NCI-H524 treated with DMSO at 0.1 percent for 48 hours (cell line): ENCODE measurements around the gene CREB3L4.
A peak's percentile ranks its signal among the peaks of the same experiment; 100 is the strongest.

Experiments used
- DNase-seq: peaks from one replicate; lab custom pipeline; 2025; lab: John Stamatoyannopoulos, UW

The CREB3L4 gene

DNA sequence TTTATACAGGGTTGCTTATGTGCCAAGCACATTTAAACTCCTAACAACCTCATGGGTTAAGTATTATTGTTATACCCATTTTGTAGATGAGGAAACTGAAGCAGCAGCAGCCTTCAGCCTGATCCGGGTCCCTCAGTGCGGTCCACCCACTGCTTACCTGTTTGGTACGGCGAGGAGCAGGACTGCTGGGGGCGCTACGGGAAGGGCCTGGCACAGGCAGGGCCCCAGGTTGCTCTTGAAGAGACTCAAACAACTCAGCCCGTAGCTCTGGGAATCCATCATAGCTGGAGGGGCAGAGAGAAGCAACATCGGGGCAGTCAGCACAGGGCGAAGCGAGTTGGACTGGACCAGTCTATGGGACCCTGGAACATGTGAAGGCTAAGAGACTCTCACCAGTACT lies 30.4 kb upstream of the CREB3L4 start:
- no peak for DNase-seq

DNA sequence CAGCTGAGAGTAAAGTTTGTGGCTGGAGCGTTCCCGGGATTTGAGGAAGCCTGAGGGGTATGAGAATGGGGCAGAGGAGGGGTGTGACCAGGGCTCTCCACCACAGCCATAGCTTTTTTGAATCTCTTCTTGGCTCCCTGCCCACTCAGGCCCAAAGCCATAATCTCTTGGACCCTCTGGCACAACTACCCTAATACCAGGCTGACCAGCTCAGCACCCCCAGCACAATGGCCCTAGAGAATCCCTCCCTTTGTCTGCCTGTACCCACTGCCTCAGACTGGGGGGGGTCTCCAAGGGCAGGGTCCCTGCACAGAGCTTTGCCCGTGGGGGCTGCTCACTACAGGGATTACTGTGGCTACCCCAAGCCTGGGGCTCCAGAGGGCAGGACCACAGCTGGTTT lies 28.7 kb upstream of the CREB3L4 start:
- DNase-seq, result no peak

DNA sequence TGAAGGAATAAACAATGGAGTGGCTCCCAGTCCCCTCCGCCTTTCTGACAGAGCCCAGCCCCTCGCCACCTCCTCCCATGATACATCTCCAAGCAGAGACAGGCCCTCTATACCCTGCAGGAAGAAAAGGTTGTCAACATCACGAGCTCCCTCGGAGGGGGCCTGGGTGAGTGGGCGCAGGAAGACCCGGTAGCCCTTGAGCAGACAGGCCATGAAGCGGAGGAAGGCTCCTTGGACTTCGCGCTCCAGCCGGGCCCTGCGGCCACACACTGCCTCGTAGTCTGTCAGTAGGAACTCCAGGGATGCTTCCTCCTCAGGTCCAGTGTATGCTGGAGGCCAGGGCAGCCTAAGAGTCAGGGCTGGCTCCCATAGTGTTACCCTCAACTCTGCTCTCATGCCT lies 28.2 kb upstream of the CREB3L4 start:
- no peak for DNase-seq

- DNase-seq, result no peak
Measured at GRCh38 chr1:153940756-153941155, 26.9 kb upstream of the CREB3L4 start.

- DNase-seq, result no peak
Measured at GRCh38 chr1:153941826-153942725, 25.6 kb upstream of the CREB3L4 start.

- DNase-seq, result no peak
Measured at GRCh38 chr1:153942766-153943549, 24.7 kb upstream of the CREB3L4 start.

GRCh38 chr1:153944005-153944826 lies 23.5 kb upstream of the CREB3L4 start:
- no peak for DNase-seq

- no peak for DNase-seq
Measured at GRCh38 chr1:153944827-153945117, 22.9 kb upstream of the CREB3L4 start.

- DNase-seq, result no peak
Measured at GRCh38 chr1:153945131-153945794, 22.4 kb upstream of the CREB3L4 start.

DNA sequence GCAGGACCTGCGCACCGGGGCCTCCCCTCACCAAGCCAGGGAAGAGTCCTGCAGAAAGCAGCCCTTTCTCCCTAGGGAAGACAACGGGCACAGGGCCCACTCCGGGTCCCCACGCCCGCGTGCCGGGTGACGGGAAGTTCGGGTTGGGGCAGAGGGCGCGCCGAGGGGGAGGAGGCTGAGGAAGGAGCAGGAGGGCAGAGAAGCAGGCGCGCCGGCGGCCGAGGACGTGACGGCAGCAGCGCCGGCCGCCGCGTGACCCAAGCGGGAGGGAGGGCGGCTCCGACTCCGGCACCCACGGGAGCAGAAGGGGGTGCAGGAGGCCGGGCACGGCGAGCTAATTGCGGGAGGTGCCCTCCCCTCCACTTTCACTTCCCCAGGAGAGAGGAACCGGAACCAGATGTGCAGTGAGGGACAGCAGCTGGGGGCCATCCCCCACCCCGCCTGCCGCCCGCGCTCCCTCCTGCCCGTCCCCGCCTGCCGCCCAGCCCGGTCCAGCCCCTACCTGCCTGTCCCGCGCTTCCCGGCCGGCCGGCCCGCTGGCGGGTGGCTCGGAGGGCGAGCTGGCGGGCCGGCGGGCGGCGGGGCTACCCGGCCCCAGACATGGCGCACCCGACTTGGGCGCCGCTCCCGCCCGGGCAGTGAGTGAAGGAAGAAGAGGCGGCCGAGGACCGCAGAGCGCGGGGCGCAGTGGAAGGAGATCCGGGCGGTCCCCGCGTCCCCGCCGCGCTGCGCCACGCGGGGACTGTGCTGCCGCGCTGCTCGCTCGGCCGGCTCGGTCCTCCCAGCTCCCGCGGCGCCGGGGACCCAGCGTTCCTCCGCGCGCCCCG lies 21.7 kb upstream of the CREB3L4 start:
- DNase-seq, result no peak

GRCh38 chr1:153946622-153947241 lies 21.0 kb upstream of the CREB3L4 start, which contains the start of gene DENND4B:
Gene DENND4B, minus strand, starts transcription at chr1:153946718. Its CDS starts 2,344 bp downstream, at chr1:153944374.
- DNase-seq, result no peak

DNA sequence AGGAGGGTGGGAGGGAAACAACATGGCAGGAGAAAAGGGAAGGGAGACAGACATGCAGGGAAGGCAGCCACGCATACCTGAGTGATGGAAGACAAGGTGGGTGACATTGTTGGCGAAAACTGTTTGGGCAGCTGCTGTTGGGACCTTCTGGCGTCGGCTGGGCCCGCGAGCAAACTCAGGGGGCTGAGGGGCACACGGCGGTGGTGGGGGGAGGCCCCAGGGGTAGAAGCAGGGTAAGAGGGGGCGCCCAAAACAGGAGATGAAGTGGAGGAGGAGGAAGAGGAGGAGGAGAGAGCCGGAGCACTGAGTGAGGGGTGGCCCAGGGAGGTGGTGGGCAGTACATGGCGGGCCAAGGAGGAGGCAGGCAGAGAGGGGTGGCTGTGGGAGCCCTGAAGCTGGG lies 16.5 kb upstream of the CREB3L4 start:
- no peak for DNase-seq

DNA sequence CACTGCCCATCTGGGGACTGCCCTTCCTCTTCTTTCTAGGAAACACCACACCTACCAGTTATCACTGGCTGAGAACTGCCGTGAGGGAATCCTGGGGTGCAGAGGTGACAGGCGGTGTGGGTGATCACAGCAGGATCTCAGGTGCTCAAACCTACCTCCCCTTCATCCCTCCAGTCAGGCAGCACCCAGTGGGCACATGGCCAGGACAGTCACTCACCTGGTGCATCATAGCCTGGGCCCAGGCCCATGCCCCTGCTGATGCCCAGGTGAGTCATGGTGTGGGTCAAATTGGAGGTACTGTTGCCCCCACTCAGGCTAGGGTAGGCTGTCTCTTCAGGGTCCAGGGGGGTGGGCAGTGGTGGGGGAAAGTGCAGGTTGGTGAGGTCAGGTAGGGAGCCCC lies 15.9 kb upstream of the CREB3L4 start:
- DNase-seq, result no peak

DNA sequence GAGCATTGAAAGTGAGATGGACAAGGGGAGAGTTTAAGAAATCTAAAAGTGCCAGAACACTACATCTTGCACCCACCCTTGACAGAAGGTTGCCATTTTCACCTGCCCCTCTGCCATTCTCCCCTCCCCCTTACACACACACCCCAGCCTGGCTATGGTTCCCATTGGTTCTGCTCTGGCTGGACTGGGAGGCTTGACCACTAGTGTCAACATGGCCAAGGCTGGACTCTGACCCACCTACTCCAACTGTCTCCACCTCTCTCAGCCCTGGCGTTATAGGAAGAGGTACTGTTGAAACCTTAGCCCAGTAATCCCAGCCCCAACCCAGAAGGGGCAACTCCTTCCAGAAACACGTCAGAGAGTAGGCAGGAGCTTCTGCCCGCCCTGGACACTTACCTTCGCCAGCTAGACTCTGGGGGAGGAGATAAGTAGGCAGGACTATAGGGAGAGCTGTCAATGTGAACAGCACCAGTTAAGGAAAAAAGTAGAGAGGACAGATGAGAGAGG lies 13.8 kb upstream of the CREB3L4 start:
- no peak for DNase-seq

DNA sequence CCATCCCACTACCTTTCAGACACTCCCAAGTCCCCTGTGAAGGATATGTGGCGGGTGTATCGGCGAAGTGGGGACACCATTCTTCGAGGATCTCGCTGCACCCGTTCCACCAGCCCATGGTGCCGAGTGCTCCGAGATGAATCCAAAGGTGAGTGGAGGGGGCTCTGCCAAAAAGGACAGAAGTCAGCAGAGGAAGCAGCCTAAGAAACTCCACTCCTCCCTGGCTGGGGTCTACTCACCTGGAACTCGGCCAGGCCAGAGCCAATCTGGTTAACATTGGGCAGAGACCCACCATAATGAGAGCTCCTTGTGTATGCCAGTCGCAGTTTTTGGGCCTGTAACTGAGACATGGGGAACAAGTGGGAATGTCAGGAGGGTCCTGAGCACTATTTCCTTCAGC lies 12.9 kb upstream of the CREB3L4 start:
- DNase-seq, result no peak

DNA sequence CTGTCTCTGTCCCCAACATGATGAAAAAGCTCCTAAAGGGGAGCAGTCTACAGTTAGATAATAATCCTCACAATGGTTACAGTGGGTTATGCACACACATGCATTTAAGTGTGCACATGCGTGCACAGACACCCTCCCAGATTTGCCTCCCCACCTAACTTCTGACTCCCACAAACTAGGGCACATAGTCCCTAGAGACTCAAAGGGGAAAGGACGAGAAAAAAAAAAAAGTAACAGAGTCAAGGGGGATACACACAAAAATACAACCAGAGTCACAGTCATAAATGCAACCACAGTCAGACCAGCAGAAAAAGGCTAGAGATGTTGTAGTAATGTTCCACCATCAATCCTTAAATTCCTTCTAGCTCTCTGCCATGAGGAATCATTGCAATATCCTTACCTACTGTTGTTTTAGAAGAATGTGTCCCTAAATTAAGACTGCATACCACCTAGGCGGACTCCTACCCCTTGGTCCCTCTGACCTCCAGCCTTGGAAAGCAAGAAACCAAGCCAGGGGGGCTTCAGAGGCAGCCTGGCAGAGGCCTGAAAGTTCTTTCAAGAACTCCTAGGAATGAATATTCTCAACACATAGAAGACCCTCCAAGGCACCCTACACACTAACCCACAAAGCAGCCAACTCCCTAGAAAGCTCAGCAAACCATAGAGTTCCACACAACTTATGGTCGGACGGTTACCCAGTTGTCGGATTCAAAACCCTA lies 10.5 kb upstream of the CREB3L4 start:
- DNase-seq, result no peak

DNA sequence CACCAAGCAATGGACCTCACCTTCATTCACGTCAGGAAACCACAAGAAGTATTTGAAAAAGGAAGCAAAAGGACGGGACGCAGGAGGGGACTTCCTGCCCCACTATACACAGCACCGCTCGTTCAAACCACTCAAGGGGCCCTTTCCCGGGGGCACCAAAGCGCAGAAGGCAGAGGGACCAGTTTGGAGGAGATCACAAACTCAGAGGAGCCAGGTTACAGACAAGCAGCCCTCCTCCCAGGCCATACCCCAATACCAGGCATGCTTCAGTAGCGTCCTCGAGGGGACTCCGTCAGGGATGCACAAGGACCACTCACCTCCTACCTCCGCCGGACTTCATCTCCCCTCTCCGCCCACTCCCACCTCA lies 10.0 kb upstream of the CREB3L4 start:
- DNase-seq, result no peak

DNA sequence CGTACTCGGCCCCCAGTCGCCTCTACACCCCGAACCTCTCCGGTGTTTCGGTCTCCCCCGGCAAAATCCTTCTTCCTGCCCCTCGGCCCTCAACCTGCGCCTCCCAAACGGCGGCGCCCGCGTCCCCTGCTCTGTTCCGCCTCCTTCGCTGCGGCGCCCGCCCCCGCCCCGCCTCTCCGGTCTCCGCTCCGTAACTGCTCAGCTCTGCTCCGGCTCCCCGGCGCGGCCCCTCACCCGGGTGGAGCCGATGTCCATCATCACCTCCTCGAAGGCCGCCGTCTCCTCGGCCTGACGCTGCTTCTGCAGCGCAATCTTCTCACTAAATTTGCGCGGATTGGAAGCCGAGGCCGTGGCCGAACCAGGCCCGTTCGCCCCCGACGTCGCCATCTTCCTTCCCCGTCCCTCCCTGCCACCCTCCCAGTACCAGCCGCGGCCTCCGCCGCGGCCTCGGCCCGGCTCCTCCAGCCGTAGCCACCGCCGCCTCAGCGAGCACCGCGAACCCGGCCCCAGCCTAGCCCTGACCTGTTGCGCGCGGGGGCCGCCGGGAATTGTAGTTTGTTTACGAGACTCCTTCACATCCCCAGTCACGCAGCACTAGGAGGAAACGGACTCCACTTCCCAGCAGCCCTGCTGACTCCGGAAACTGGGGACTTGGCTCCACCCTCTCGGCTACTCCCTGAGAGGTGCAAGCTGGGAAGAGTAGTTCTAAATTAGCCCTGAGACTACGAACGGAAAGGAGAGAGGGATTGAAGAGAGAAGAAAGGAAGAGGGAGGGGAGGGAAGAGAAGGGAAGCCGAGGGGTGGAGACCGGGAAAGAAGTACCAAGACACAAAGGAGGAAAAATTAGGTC lies 9.4 kb upstream of the CREB3L4 start, which contains the start of gene CRTC2:
Gene CRTC2, minus strand, starts transcription at position 502 of the 850 bp plus-strand sequence. Its CDS starts 115 bp downstream, at position 387.
- DNase-seq, result peak; percentile 89

GRCh38 chr1:153958961-153959260 lies 8.8 kb upstream of the CREB3L4 start:
- no peak for DNase-seq
